ENCODE results near the gene LRG1. TPM values are rescaled to one million over a fixed set of nuclear protein-coding genes. Genes with fewer than 3 reads are reported as not detected.

LRG1 gene
- total and polyA plus RNA-seq, 9 of the 15 experiments (the other 6 are each of a cell fraction or from before 2014, with no cell fraction given) = 1.5 to 11.9 (median 8.7) TPM

DNA sequence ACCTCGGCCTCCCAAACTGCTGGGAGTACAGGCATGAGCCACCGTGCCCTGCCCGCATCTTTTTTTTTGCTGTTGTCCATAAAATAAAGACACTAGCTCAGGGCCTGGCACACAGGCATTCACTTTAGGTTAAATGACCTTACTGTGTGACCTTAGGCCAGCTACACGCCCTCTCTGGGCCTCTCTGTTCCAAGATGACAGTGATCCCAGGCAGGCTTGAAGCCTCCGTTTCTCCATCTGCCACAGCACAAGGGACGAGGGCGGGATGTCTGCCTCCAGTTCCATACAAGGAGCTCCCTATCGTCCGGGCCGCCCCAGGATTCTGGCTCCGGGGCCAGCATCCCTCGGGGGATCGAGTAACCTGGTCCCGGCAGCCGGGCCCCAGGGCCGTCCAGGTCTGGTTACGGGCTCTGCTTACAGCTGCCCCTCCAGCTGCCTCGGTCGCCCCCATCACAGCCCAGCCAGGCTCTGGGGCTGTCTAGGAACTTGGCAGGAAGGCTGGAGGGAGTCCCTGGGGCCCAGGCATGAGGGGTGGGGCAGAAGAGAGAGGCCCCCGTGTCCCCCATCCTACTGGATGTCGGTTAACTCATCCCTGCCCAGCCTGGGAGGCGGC, 31.6 kb upstream of the LRG1 start (continued):
- TF ChIP-seq, protein P1, sequence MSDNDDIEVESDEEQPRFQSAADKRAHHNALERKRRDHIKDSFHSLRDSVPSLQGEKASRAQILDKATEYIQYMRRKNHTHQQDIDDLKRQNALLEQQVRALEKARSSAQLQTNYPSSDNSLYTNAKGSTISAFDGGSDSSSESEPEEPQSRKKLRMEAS (CRISPR knock-in tag; IDR thresholded peaks at IDR 0.05) = no peak
- TF ChIP-seq, protein P2, sequence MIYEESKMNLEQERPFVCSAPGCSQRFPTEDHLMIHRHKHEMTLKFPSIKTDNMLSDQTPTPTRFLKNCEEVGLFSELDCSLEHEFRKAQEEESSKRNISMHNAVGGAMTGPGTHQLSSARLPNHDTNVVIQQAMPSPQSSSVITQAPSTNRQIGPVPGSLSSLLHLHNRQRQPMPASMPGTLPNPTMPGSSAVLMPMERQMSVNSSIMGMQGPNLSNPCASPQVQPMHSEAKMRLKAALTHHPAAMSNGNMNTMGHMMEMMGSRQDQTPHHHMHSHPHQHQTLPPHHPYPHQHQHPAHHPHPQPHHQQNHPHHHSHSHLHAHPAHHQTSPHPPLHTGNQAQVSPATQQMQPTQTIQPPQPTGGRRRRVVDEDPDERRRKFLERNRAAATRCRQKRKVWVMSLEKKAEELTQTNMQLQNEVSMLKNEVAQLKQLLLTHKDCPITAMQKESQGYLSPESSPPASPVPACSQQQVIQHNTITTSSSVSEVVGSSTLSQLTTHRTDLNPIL (CRISPR knock-in tag; IDR thresholded peaks at IDR 0.05) = no peak
- 0 out of 2 replicates have a peak, but pooled peaks have one; percentile 41 for TF ChIP-seq ZNF384 (IDR thresholded peaks at IDR 0.05; ENCODE audit: low read depth, low read length)
- TF ChIP-seq, protein P3, sequence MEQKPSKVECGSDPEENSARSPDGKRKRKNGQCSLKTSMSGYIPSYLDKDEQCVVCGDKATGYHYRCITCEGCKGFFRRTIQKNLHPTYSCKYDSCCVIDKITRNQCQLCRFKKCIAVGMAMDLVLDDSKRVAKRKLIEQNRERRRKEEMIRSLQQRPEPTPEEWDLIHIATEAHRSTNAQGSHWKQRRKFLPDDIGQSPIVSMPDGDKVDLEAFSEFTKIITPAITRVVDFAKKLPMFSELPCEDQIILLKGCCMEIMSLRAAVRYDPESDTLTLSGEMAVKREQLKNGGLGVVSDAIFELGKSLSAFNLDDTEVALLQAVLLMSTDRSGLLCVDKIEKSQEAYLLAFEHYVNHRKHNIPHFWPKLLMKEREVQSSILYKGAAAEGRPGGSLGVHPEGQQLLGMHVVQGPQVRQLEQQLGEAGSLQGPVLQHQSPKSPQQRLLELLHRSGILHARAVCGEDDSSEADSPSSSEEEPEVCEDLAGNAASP (IDR thresholded peaks at IDR 0.05) = no peak
- TF ChIP-seq, protein P4, sequence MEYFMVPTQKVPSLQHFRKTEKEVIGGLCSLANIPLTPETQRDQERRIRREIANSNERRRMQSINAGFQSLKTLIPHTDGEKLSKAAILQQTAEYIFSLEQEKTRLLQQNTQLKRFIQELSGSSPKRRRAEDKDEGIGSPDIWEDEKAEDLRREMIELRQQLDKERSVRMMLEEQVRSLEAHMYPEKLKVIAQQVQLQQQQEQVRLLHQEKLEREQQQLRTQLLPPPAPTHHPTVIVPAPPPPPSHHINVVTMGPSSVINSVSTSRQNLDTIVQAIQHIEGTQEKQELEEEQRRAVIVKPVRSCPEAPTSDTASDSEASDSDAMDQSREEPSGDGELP (CRISPR knock-in tag; IDR thresholded peaks at IDR 0.05; ENCODE audit: borderline replicate concordance) = 0 out of 2 replicates have a peak, but pooled peaks have one; percentile 12
- TF ChIP-seq SMARCA5 (IDR thresholded peaks at IDR 0.05) = 0 out of 2 replicates have a peak, but pooled peaks have one; percentile 49
- TF ChIP-seq, protein P5, sequence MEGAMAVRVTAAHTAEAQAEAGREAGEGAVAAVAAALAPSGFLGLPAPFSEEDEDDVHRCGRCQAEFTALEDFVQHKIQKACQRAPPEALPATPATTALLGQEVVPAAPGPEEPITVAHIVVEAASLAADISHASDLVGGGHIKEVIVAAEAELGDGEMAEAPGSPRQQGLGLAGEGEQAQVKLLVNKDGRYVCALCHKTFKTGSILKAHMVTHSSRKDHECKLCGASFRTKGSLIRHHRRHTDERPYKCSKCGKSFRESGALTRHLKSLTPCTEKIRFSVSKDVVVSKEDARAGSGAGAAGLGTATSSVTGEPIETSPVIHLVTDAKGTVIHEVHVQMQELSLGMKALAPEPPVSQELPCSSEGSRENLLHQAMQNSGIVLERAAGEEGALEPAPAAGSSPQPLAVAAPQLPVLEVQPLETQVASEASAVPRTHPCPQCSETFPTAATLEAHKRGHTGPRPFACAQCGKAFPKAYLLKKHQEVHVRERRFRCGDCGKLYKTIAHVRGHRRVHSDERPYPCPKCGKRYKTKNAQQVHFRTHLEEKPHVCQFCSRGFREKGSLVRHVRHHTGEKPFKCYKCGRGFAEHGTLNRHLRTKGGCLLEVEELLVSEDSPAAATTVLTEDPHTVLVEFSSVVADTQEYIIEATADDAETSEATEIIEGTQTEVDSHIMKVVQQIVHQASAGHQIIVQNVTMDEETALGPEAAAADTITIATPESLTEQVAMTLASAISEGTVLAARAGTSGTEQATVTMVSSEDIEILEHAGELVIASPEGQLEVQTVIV (CRISPR knock-in tag; IDR thresholded peaks at IDR 0.05; ENCODE audit: borderline replicate concordance) = no peak
- TF ChIP-seq, protein P6, sequence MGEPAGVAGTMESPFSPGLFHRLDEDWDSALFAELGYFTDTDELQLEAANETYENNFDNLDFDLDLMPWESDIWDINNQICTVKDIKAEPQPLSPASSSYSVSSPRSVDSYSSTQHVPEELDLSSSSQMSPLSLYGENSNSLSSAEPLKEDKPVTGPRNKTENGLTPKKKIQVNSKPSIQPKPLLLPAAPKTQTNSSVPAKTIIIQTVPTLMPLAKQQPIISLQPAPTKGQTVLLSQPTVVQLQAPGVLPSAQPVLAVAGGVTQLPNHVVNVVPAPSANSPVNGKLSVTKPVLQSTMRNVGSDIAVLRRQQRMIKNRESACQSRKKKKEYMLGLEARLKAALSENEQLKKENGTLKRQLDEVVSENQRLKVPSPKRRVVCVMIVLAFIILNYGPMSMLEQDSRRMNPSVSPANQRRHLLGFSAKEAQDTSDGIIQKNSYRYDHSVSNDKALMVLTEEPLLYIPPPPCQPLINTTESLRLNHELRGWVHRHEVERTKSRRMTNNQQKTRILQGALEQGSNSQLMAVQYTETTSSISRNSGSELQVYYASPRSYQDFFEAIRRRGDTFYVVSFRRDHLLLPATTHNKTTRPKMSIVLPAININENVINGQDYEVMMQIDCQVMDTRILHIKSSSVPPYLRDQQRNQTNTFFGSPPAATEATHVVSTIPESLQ (CRISPR knock-in tag; IDR thresholded peaks at IDR 0.05) = no peak
- TF ChIP-seq, protein P7, sequence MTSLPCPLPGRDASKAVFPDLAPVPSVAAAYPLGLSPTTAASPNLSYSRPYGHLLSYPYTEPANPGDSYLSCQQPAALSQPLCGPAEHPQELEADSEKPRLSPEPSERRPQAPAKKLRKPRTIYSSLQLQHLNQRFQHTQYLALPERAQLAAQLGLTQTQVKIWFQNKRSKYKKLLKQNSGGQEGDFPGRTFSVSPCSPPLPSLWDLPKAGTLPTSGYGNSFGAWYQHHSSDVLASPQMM (CRISPR knock-in tag; IDR thresholded peaks at IDR 0.05) = no peak
- TF ChIP-seq, protein P8, sequence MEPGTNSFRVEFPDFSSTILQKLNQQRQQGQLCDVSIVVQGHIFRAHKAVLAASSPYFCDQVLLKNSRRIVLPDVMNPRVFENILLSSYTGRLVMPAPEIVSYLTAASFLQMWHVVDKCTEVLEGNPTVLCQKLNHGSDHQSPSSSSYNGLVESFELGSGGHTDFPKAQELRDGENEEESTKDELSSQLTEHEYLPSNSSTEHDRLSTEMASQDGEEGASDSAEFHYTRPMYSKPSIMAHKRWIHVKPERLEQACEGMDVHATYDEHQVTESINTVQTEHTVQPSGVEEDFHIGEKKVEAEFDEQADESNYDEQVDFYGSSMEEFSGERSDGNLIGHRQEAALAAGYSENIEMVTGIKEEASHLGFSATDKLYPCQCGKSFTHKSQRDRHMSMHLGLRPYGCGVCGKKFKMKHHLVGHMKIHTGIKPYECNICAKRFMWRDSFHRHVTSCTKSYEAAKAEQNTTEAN (CRISPR knock-in tag; IDR thresholded peaks at IDR 0.05) = no peak
- TF ChIP-seq PPARD (CRISPR knock-in tag; IDR thresholded peaks at IDR 0.05) = no peak
- peak; percentile 40; the same call in 1 of the 2 replicates for TF ChIP-seq CBX1 (IDR thresholded peaks at IDR 0.05; ENCODE audit: low read depth)
